ENCODE data around the gene TLE3. TPM values are rescaled to one million over a fixed set of nuclear protein-coding genes. Genes with fewer than 3 reads are reported as not detected.

The TLE3 gene
- total RNA-seq, 4 donors from 2014 or later: 91.2 to 154 (median 137) TPM

DNA sequence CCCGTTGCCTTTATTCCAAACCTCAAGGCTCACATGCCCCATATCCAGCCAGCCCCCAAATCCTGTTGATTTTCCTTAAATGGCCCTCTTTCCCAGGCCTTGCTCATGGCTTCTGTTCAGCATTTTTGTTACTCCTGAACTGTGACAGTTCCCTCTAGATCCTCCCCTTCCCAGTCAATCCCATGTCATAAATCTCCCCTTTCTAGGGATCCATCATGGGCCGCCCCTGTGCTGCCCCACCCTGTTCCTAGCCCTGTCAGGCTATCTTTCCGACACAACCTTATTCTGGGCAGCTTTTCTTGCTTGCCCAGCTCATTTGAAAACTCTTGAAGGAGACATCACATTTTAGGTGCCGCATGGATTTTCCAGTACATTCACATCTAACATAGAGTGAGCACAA is 84.8 kb downstream of the TLE3 start:
- TF ChIP-seq CTCF (IDR thresholded peaks at IDR 0.05): no peak
- no peak for TF ChIP-seq POLR2AphosphoS5 (IDR thresholded peaks at IDR 0.05)
- TF ChIP-seq POLR2A (IDR thresholded peaks at IDR 0.05): no peak
- no peak for TF ChIP-seq EP300 (IDR thresholded peaks at IDR 0.05)
- no peaks in the 10 kb centered on the region for H3K9me3 ChIP-seq
- DNase-seq (ENCODE audit: low spot score in 2 of 2): no peak

DNA sequence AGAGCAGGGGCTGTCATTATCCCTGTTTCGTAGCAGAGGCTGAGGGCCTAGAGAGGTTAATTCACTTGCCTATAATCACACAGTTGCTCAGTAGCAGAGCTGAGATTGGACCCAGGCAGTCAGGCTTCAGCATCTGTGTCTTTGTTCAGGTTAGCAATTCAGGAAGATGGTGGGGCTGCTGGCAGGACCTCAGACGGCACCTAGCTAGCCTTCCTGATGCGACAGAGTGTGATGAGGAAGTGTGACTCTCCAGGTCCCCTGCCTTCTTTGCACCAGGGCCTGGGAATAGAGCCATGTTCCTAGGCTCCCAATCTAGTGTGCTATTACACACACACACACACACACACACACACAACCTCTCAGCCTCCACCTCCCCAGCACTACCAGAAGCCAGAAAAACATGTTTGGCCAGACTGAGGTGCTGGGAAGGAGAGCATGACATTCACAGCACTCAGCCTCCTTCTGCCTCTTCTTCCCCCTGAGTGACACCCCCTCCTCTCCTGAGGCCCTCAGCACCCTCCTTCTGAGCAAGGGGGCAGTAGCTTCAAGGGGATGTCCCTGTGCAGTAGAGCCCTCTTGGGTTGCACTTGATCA is 88.9 kb downstream of the TLE3 start:
- Histone ChIP-seq H3K4me3 (no peak overlapping the region), H3K27me3 (peaks cover 5% of the 10 kb centered on the region), H3K36me3 (no peaks in the 10 kb centered on the region), H3K9me3 (no peaks in the 10 kb centered on the region), H3K4me1 (no peaks in the 10 kb centered on the region), H3K27ac (no peak overlapping the region)
- no peak for DNase-seq (ENCODE audit: low spot score in 2 of 2)
- TF ChIP-seq CTCF (IDR thresholded peaks at IDR 0.05): no peak
- TF ChIP-seq POLR2A (IDR thresholded peaks at IDR 0.05): no peak
- TF ChIP-seq POLR2AphosphoS5 (IDR thresholded peaks at IDR 0.05): no peak
- no peak for TF ChIP-seq EP300 (IDR thresholded peaks at IDR 0.05)
- 79% methylated on average over 3 of the region's 3 CpGs for WGBS

More for the DNA sequence above, 84.8 kb downstream of the TLE3 start:
- Histone ChIP-seq H3K4me3 (no peak overlapping the region), H3K4me1 (no peaks in the 10 kb centered on the region), H3K27ac (no peak overlapping the region), H3K36me3 (no peaks in the 10 kb centered on the region), H3K27me3 (peaks cover 7% of the 10 kb centered on the region)
- 59% methylated on average over 4 of the region's 4 CpGs for WGBS

DNA sequence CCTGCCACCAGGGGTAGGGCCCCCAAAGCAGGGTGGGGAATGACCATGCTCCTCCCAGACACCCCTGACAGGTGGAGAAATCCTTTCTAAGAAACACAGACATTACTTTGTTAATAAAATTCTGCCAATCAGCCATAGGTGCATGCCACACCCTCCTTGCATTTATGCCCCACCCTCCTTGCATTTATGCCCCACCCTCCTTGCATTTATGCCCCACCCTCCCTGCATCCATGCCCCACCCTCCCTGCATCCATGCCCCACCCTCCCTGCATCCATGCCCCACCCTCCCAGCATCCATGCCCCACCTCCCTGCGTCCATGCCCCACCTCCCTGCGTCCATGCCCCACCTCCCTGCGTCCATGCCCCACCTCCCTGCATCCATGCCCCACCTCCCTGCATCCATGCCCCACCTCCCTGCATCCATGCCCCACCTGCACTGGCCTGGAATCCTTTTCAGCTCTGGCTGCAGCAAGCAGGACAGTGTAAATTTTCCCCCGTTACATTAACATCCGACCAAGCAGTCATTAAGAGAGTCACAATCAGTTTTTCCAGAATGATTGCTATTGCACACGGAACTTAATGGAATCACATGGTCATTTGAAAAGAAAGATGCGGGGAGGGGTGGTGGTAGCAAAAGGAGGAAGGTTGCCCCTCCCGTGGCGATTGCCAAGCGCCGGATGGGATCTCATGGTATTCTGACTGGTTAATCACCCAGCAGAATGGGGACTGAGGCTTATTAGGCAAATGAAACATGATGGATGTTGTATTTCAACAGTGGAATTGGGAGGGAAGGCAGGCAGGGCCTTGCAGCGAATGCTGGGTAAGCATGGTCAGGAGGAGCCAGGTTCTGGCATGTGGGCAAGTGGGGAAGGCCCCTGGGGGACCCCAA is 91.2 kb downstream of the TLE3 start:
- no peaks in the 10 kb centered on the region for H3K36me3 ChIP-seq
- H3K4me1 ChIP-seq: no peaks in the 10 kb centered on the region
- DNase-seq (ENCODE audit: low spot score in 2 of 2): no peak
- H3K27me3 ChIP-seq: peaks cover 12% of the 10 kb centered on the region
- 77% methylated on average over 12 of the region's 12 CpGs for WGBS
- no peak overlapping the region for H3K4me3 ChIP-seq
- peaks cover 9% of the 10 kb centered on the region for H3K9me3 ChIP-seq
- TF ChIP-seq POLR2A (IDR thresholded peaks at IDR 0.05): no peak
- TF ChIP-seq EP300 (IDR thresholded peaks at IDR 0.05): no peak
- TF ChIP-seq POLR2AphosphoS5 (IDR thresholded peaks at IDR 0.05): no peak
- no peak for TF ChIP-seq CTCF (IDR thresholded peaks at IDR 0.05)
- no peak overlapping the region for H3K27ac ChIP-seq

- no peaks in the 10 kb centered on the region for H3K4me1 ChIP-seq
These were observed 92.9 kb downstream of the TLE3 start for GRCh38 chr15:70004826-70005225.

DNA sequence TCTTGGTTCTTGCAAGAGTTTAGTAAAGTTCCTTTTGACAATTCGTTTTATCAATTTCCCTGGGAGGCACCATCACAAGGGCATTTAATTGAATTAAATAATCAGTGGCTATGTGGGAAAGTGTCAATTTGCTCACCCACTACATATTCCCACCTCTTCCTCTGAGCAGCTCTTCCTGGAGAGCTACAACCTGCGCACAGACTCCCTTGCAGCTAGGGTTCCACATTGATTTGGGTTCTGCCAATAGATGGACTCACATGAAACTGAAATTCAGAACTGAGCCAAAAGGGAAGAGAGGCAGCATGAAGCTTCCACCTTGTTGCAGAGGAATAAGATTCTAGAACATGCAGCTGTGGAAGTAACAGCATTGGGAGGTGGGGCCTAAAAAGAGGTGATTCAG is 94.8 kb downstream of the TLE3 start:
- H3K4me1 ChIP-seq: no peaks in the 10 kb centered on the region
- DNase-seq (ENCODE audit: low spot score in 2 of 2): no peak
- no peak for TF ChIP-seq POLR2A (IDR thresholded peaks at IDR 0.05)
- TF ChIP-seq CTCF (IDR thresholded peaks at IDR 0.05): no peak
- no peak for TF ChIP-seq POLR2AphosphoS5 (IDR thresholded peaks at IDR 0.05)
- no peak for TF ChIP-seq EP300 (IDR thresholded peaks at IDR 0.05)
- no peak overlapping the region for H3K4me3 ChIP-seq
- H3K36me3 ChIP-seq: no peaks in the 10 kb centered on the region
- H3K27ac ChIP-seq: no peak overlapping the region
- peaks cover 12% of the 10 kb centered on the region for H3K27me3 ChIP-seq
- peaks cover 9% of the 10 kb centered on the region for H3K9me3 ChIP-seq
- WGBS: 92% methylated on average over 2 of the region's 2 CpGs

More at GRCh38 chr15:70004826-70005225, 92.9 kb downstream of the TLE3 start:
- no peaks in the 10 kb centered on the region for H3K36me3 ChIP-seq
- peaks cover 9% of the 10 kb centered on the region for H3K9me3 ChIP-seq
- 94% methylated on average over 3 of the region's 3 CpGs for WGBS
- TF ChIP-seq POLR2A (IDR thresholded peaks at IDR 0.05): no peak
- H3K4me3 ChIP-seq: no peak overlapping the region
- H3K27ac ChIP-seq: no peak overlapping the region
- DNase-seq (ENCODE audit: low spot score in 2 of 2): no peak
- peaks cover 12% of the 10 kb centered on the region for H3K27me3 ChIP-seq
